KOPT-K1 (cell line): ENCODE measurements around the gene ATG13.

Experiments used
- H3K27ac ChIP-seq: fragments of 200-600 bp; sonication (generic); 2 replicates; pipeline ENCODE4 v1.5.1; 2016; ENCODE audit warnings: antibody characterized with exemption, mild to moderate bottlenecking, low read depth, low read length; ENCODE audit not compliant: poor library complexity, severe bottlenecking
- H3K36me3 ChIP-seq: fragments of 200-600 bp; sonication (generic); 2 replicates; pipeline ENCODE4 v1.5.1; 2017; ENCODE audit warnings: antibody characterized with exemption, mild to moderate bottlenecking, low read length, moderate library complexity; ENCODE audit not compliant: insufficient read depth
- H3K9me3 ChIP-seq: fragments of 200-600 bp; sonication (generic); 2 replicates; pipeline ENCODE4 v1.5.1; 2017; ENCODE audit warnings: antibody characterized with exemption, low read length, mild to moderate bottlenecking; ENCODE audit not compliant: insufficient read depth, poor library complexity, severe bottlenecking

The ATG13 gene

GRCh38 chr11:46682773-46683752 is 65.7 kb downstream of the ATG13 start:
- H3K36me3 ChIP-seq = peaks cover 75% of the 10 kb centered on the region
- H3K9me3 ChIP-seq = no peaks in the 10 kb centered on the region
- H3K27ac ChIP-seq = no peak overlapping the region

- Histone ChIP-seq H3K9me3 (no peaks in the 10 kb centered on the region), H3K36me3 (peaks cover 67% of the 10 kb centered on the region), H3K27ac (no peak overlapping the region)
These were observed 67.0 kb downstream of the ATG13 start for GRCh38 chr11:46684367-46684766.

GRCh38 chr11:46686886-46687795 is 69.8 kb downstream of the ATG13 start:
- Histone ChIP-seq H3K27ac (no peak overlapping the region), H3K36me3 (peaks cover 55% of the 10 kb centered on the region), H3K9me3 (no peaks in the 10 kb centered on the region)

- Histone ChIP-seq H3K36me3 (peaks cover 72% of the 10 kb centered on the region), H3K27ac (no peak overlapping the region), H3K9me3 (no peaks in the 10 kb centered on the region)
These were observed 73.3 kb downstream of the ATG13 start for GRCh38 chr11:46690702-46691101.

- H3K27ac ChIP-seq = no peak overlapping the region
- H3K9me3 ChIP-seq = no peaks in the 10 kb centered on the region
- H3K36me3 ChIP-seq = peaks cover 62% of the 10 kb centered on the region
These were observed 75.1 kb downstream of the ATG13 start for GRCh38 chr11:46692450-46692849.

- H3K27ac ChIP-seq = no peak overlapping the region
These were observed 76.3 kb downstream of the ATG13 start for GRCh38 chr11:46693597-46694012.

GRCh38 chr11:46694072-46694471 is 76.7 kb downstream of the ATG13 start:
- no peak overlapping the region for H3K27ac ChIP-seq
- H3K9me3 ChIP-seq = no peaks in the 10 kb centered on the region
- H3K36me3 ChIP-seq = peaks cover 51% of the 10 kb centered on the region

More at GRCh38 chr11:46693597-46694012, 76.3 kb downstream of the ATG13 start:
- H3K9me3 ChIP-seq = no peaks in the 10 kb centered on the region
- H3K36me3 ChIP-seq = peaks cover 51% of the 10 kb centered on the region

- peaks cover 51% of the 10 kb centered on the region for H3K36me3 ChIP-seq
- no peak overlapping the region for H3K27ac ChIP-seq
These were observed 77.3 kb downstream of the ATG13 start for GRCh38 chr11:46694607-46695006.

GRCh38 chr11:46695345-46696211 is 78.2 kb downstream of the ATG13 start:
- no peak overlapping the region for H3K27ac ChIP-seq
- H3K36me3 ChIP-seq = peaks cover 51% of the 10 kb centered on the region
- no peaks in the 10 kb centered on the region for H3K9me3 ChIP-seq

More at GRCh38 chr11:46694607-46695006, 77.3 kb downstream of the ATG13 start:
- no peaks in the 10 kb centered on the region for H3K9me3 ChIP-seq

- no peak overlapping the region for H3K27ac ChIP-seq
- no peaks in the 10 kb centered on the region for H3K9me3 ChIP-seq
- peaks cover 45% of the 10 kb centered on the region for H3K36me3 ChIP-seq
These were observed 78.8 kb downstream of the ATG13 start for GRCh38 chr11:46696212-46696558.

- no peaks in the 10 kb centered on the region for H3K9me3 ChIP-seq
- peaks cover 38% of the 10 kb centered on the region for H3K36me3 ChIP-seq
- no peak overlapping the region for H3K27ac ChIP-seq
These were observed 80.0 kb downstream of the ATG13 start for GRCh38 chr11:46697303-46697702.

GRCh38 chr11:46697723-46698122 is 80.4 kb downstream of the ATG13 start:
- Histone ChIP-seq H3K9me3 (no peaks in the 10 kb centered on the region), H3K36me3 (peaks cover 41% of the 10 kb centered on the region), H3K27ac (no peak overlapping the region)

- Histone ChIP-seq H3K27ac (no peak overlapping the region), H3K9me3 (no peaks in the 10 kb centered on the region), H3K36me3 (peaks cover 43% of the 10 kb centered on the region)
These were observed 81.2 kb downstream of the ATG13 start for GRCh38 chr11:46698597-46698996.

- Histone ChIP-seq H3K9me3 (no peaks in the 10 kb centered on the region), H3K36me3 (peaks cover 43% of the 10 kb centered on the region), H3K27ac (peak within 1 kb of the TSS; percentile 95)
These were observed 83.1 kb downstream of the ATG13 start, which contains the start of the genes ARHGAP1 and ZNF408 for GRCh38 chr11:46700241-46701077. Gene ARHGAP1 (minus strand): TSS chr11:46700619. CDS start chr11:46696107, 4,512 bp downstream. Gene ZNF408 (plus strand): TSS chr11:46701031. CDS start chr11:46701048, 17 bp downstream.
